ENCODE measurements around the gene PIK3AP1.

PIK3AP1 gene

DNA sequence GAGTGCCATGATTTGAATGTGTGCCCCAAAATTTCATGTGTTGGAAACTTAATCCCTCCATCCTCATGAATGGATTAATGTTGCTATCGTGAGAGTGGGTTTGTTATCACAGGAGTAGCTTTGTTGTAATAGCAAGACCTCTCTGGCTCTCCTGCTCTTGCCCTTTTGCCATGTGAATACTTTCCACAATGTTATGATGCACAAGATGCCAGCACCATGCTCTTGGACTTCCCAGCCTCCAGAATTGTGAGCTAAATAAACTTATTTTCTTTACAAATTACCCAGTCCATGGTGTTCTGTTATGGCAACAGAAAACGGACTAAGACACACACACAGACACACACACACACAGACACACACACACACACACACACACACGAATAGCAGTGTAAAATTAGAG is 82.2 kb downstream of the PIK3AP1 start:
- no peak for DNase-seq (ENCODE audit: low spot score)
- TF ChIP-seq, protein P1, sequence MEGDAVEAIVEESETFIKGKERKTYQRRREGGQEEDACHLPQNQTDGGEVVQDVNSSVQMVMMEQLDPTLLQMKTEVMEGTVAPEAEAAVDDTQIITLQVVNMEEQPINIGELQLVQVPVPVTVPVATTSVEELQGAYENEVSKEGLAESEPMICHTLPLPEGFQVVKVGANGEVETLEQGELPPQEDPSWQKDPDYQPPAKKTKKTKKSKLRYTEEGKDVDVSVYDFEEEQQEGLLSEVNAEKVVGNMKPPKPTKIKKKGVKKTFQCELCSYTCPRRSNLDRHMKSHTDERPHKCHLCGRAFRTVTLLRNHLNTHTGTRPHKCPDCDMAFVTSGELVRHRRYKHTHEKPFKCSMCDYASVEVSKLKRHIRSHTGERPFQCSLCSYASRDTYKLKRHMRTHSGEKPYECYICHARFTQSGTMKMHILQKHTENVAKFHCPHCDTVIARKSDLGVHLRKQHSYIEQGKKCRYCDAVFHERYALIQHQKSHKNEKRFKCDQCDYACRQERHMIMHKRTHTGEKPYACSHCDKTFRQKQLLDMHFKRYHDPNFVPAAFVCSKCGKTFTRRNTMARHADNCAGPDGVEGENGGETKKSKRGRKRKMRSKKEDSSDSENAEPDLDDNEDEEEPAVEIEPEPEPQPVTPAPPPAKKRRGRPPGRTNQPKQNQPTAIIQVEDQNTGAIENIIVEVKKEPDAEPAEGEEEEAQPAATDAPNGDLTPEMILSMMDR (IDR thresholded peaks at IDR 0.05; ENCODE audit: extremely low read depth, insufficient read depth, missing control alignments) = no peak
- in situ Hi-C loops (cut with MboI; ENCODE audit: low pct_unique_long_range_greater_than_20kb, low sequenced_read_pairs, unreplicated experiment) = no loop called here

DNA sequence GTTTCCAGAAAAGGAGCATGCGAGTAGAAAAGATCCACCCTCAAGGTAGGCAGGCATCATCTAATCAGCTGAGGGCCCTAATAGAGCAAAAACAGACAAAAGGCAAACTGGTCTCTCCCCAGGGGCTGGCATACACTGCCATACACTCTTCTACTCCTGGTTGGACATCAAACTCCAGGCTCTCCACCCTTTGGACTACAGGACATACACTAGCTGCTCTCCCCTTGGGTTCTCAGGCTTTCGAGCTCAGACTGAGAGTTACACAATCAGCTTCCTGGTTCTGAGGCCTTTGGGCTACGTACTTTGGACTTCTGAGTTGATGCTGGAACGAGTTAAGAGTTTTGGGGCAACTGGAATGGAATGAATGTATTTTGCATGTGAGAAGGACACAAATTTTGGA is 82.6 kb downstream of the PIK3AP1 start:
- DNase-seq (ENCODE audit: low spot score) = no peak
- in situ Hi-C loops (cut with MboI; ENCODE audit: low pct_unique_long_range_greater_than_20kb, low sequenced_read_pairs, unreplicated experiment) = no loop called here
- TF ChIP-seq, protein P1 (IDR thresholded peaks at IDR 0.05; ENCODE audit: extremely low read depth, insufficient read depth, missing control alignments) = no peak

GRCh38 chr10:96636551-96636950 is 83.8 kb downstream of the PIK3AP1 start:
- in situ Hi-C loops (cut with MboI; ENCODE audit: low pct_unique_long_range_greater_than_20kb, low sequenced_read_pairs, unreplicated experiment) = no loop called here
- no peak for DNase-seq (ENCODE audit: low spot score)

DNA sequence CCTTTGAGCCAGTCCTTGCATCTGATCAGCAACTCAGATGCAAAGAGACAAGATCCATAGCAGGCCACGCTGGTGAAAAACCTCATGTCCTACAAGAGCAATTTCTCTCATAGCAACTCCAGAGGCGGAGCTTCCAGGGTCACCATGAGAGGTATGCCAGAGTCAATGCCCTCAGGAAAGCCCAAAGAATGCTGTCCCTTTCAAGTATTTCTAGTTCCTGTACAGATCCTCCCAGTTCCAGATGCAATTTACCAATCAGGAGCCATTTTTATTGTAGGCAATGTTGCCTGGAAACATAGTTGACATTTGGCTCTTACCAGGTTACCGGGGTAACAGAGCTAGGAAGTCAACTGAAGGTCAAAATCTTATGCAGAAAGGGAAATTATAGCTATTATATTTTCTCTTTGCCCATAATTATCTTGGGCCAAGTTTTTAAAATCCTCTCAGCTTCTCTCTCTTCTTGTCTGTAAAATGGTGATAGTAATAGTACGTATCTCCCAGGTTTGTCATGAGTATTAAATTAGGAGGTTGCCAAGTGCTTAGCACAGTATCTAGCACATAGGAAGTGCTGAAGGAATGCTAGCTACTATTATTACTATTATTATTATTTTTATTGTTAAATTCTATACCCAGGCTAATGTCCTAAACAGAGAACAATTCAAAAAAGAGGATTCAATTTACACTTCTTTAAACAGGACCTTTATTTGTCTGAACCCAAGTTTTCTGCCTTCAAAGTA is 87.2 kb downstream of the PIK3AP1 start:
- in situ Hi-C loops (cut with MboI; ENCODE audit: low pct_unique_long_range_greater_than_20kb, low sequenced_read_pairs, unreplicated experiment) = no loop called here
- DNase-seq (ENCODE audit: low spot score) = no peak
- TF ChIP-seq, protein P1 (IDR thresholded peaks at IDR 0.05; ENCODE audit: extremely low read depth, insufficient read depth, missing control alignments) = no peak

More at GRCh38 chr10:96636551-96636950, 83.8 kb downstream of the PIK3AP1 start:
- TF ChIP-seq, protein P1 (IDR thresholded peaks at IDR 0.05; ENCODE audit: extremely low read depth, insufficient read depth, missing control alignments) = no peak

GRCh38 chr10:96627292-96627691 is 93.0 kb downstream of the PIK3AP1 start:
- in situ Hi-C loops (cut with MboI; ENCODE audit: low pct_unique_long_range_greater_than_20kb, low sequenced_read_pairs, unreplicated experiment) = no loop called here
- TF ChIP-seq, protein P1 (IDR thresholded peaks at IDR 0.05; ENCODE audit: extremely low read depth, insufficient read depth, missing control alignments) = no peak
- DNase-seq (ENCODE audit: low spot score) = no peak

- TF ChIP-seq, protein P1 (IDR thresholded peaks at IDR 0.05; ENCODE audit: extremely low read depth, insufficient read depth, missing control alignments) = peak; percentile 20
- no peak for DNase-seq (ENCODE audit: low spot score)
- in situ Hi-C loops (cut with MboI; ENCODE audit: low pct_unique_long_range_greater_than_20kb, low sequenced_read_pairs, unreplicated experiment) = no loop called here
These were observed 93.5 kb downstream of the PIK3AP1 start for GRCh38 chr10:96626795-96627194.

Measured in GM13977 (cell line).